SK-N-SH treated with all-trans-retinoic acid at 6 μM for 48 hours (cell line): ENCODE measurements around the gene ZCCHC9.

Source experiments
- ARNTL ChIP-seq: fragments of 450-650 bp; formaldehyde crosslinking; IDR thresholded peaks from 2 replicates; pipeline ENCODE4 v1.5.0; 2020; ENCODE audit warnings: low read depth, mild to moderate bottlenecking, moderate library complexity, borderline replicate concordance
- CREB5 ChIP-seq: fragments of 250-450 bp; sonication (Bioruptor Pico); IDR thresholded peaks from 2 replicates; pipeline ENCODE4 v1.5.1; 2020; ENCODE audit warnings: low read depth, mild to moderate bottlenecking, moderate library complexity
- CSDC2 ChIP-seq: fragments of 250-450 bp; sonication (Bioruptor Pico); IDR thresholded peaks from 2 replicates; pipeline ENCODE4 v1.5.0; 2020; ENCODE audit warnings: mild to moderate bottlenecking, moderate library complexity
- ESRRG ChIP-seq: fragments of 250-450 bp; sonication (Bioruptor Pico); IDR thresholded peaks from 2 replicates; pipeline ENCODE4 v1.6.1; 2021; ENCODE audit warnings: mild to moderate bottlenecking
- GLIS3 ChIP-seq: fragments of 250-450 bp; sonication (Bioruptor Pico); IDR thresholded peaks from 2 replicates; pipeline ENCODE4 v1.5.0; 2020; ENCODE audit warnings: mild to moderate bottlenecking, moderate library complexity
- OSR1 ChIP-seq: fragments of 250-450 bp; sonication (Bioruptor Pico); IDR thresholded peaks from 2 replicates; pipeline ENCODE4 v1.8.0; 2022; ENCODE audit warnings: moderate library complexity, mild to moderate bottlenecking, inconsistent platforms
- PATZ1 ChIP-seq: fragments of 250-450 bp; sonication (Bioruptor Pico); IDR thresholded peaks from 2 replicates; pipeline ENCODE4 v1.8.0; 2020; ENCODE audit warnings: mild to moderate bottlenecking, moderate library complexity, borderline replicate concordance
- PPARA ChIP-seq: fragments of 250-450 bp; sonication (Bioruptor Pico); IDR thresholded peaks from 2 replicates; pipeline ENCODE4 v1.5.0; 2020; ENCODE audit warnings: mild to moderate bottlenecking, borderline replicate concordance
- RARB ChIP-seq: fragments of 250-450 bp; sonication (Bioruptor Pico); IDR thresholded peaks from 2 replicates; pipeline ENCODE4 v1.8.0; 2021; ENCODE audit warnings: mild to moderate bottlenecking, moderate library complexity
- TOX ChIP-seq: fragments of 250-450 bp; sonication (Bioruptor Pico); IDR thresholded peaks from 2 replicates; pipeline ENCODE4 v1.8.0; 2021; ENCODE audit warnings: mild to moderate bottlenecking, moderate library complexity, borderline replicate concordance
- TSHZ2 ChIP-seq: fragments of 250-450 bp; sonication (Bioruptor Pico); IDR thresholded peaks from 2 replicates; pipeline ENCODE4 v1.5.0; 2020; ENCODE audit warnings: mild to moderate bottlenecking, moderate library complexity
- ZFP30 ChIP-seq: fragments of 450-650 bp; formaldehyde crosslinking; IDR thresholded peaks from 2 replicates; pipeline ENCODE4 v1.5.0; 2022; ENCODE audit warnings: mild to moderate bottlenecking, moderate library complexity
- ZNF565 ChIP-seq: fragments of 450-650 bp; formaldehyde crosslinking; conservative IDR thresholded peaks from 2 replicates; pipeline ENCODE4 v1.5.0; 2020; ENCODE audit warnings: low read depth, mild to moderate bottlenecking, moderate library complexity
- ZNF70 ChIP-seq: fragments of 450-650 bp; formaldehyde crosslinking; IDR thresholded peaks from 2 replicates; pipeline ENCODE4 v1.5.0; 2020; ENCODE audit warnings: mild to moderate bottlenecking, moderate library complexity

- TF ChIP-seq ZFP30 (no peak), GLIS3 (CRISPR knock-in tag) (no peak), ARNTL (no peak), ZNF565 (no peak), TSHZ2 (CRISPR knock-in tag) (no peak), PATZ1 (CRISPR knock-in tag) (no peak), RARB (no peak), ZNF70 (CRISPR knock-in tag) (no peak), CREB5 (CRISPR knock-in tag) (no peak), CSDC2 (no peak), TOX (CRISPR knock-in tag) (no peak), ESRRG (CRISPR knock-in tag) (no peak), OSR1 (CRISPR knock-in tag) (no peak), PPARA (CRISPR knock-in tag) (no peak)
Measured at GRCh38 chr5:81344736-81345135, 43.3 kb downstream of the ZCCHC9 start.
